Effector memory CD4-positive, alpha-beta T cell (primary cell): ENCODE measurements around the gene ABCA7.

Source experiments
- DNase-seq, 3 donors: peaks; one replicate each; pipeline ENCODE4 v3.0.0-alpha.2; 2020
- H3K27ac ChIP-seq: 2 replicates; pipeline ENCODE4 v1.7.0; 2013; ENCODE audit warnings: mild to moderate bottlenecking, low read length, moderate library complexity; ENCODE audit not compliant: insufficient read depth, poor library complexity, severe bottlenecking
- H3K27me3 ChIP-seq: replicated peaks from 2 replicates; pipeline ENCODE4 v1.7.0; 2013; ENCODE audit warnings: mild to moderate bottlenecking, low read length; ENCODE audit not compliant: insufficient read depth, control insufficient read depth, poor library complexity, severe bottlenecking
- H3K36me3 ChIP-seq: 2 replicates; pipeline ENCODE4 v1.7.0; 2013; ENCODE audit warnings: mild to moderate bottlenecking, low read length, moderate library complexity; ENCODE audit not compliant: control insufficient read depth, insufficient read depth
- H3K4me1 ChIP-seq: 2 replicates; pipeline ENCODE4 v1.7.0; 2013; ENCODE audit warnings: low read length, mild to moderate bottlenecking; ENCODE audit not compliant: control insufficient read depth, insufficient read depth, poor library complexity, severe bottlenecking
- H3K4me3 ChIP-seq: 2 replicates; pipeline ENCODE4 v1.7.0; 2013; ENCODE audit warnings: low read length, low read depth, mild to moderate bottlenecking; ENCODE audit not compliant: insufficient read depth, poor library complexity, severe bottlenecking
- H3K9me3 ChIP-seq: 2 replicates; pipeline ENCODE4 v1.7.0; 2013; ENCODE audit warnings: mild to moderate bottlenecking, low read length, moderate library complexity; ENCODE audit not compliant: control insufficient read depth

Gene ABCA7

DNA sequence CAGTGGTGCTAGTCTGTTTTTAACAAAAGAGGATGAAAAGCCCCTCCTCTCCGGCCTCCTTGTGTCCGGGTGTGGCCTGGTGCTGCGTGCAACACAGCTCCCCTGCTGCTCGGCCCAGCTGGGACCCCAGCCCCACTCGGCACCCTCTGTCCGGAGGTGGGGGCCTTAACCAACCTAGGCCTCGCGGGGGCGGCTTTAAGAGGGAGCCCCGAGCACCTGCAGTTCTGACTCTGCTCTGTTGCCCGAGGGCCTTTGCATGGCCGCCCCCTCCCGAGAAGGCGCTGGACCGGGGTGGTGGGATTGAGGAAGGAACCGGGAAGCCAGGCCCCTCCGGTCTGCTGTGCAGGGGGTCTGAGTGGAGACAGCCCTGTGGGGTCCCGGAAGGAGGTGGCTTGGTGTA lies 45.4 kb upstream of the ABCA7 start:
- Histone ChIP-seq H3K9me3 (no peaks in the 10 kb centered on the region), H3K36me3 (peaks cover 16% of the 10 kb centered on the region), H3K4me3 (no peak overlapping the region), H3K27me3 (peaks cover 6% of the 10 kb centered on the region), H3K4me1 (peaks cover 11% of the 10 kb centered on the region), H3K27ac (no peak overlapping the region)
- no peak for DNase-seq

DNA sequence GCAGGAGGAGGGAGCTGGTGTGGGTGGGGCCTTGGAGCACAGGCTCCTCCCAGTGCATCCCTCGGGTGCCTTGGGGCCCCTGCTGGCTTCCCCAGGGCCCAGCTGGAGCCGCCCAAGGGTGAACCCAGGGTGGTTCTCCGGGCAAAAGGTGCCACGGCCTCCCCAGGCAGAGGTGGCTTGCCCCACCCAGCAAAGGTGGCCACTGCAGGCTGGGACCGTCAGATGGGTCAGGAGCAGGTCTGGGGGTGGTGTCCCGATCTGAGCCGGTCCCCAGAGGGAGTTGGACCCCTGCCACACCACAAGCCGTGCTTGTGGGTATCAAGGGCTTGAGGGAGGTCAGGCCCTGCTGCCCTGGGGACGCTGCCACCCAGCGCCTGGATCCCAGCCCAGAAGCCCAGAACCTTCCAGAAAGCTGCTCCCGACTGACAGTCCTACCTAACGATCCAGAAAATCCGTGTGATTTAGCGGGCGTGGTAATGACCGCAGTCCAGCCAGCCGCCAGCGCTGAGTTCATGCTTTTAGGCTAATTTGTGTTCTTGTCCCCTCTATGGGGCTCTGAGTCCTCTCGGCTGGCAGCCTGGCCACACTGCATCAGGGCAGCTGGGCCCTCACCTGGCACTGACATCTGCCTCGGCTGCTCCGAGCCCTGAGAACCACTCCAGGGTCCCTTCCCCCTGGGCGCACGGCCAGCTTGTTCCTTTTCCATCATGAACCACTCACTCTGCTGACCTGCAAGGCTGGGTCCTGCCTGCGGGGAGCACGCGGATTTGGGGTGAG lies 44.7 kb upstream of the ABCA7 start:
- Histone ChIP-seq H3K36me3 (peaks cover 9% of the 10 kb centered on the region), H3K9me3 (no peaks in the 10 kb centered on the region), H3K27me3 (peaks cover 7% of the 10 kb centered on the region), H3K4me1 (peaks cover 11% of the 10 kb centered on the region), H3K4me3 (no peak overlapping the region), H3K27ac (no peak overlapping the region)
- no peak for DNase-seq

DNA sequence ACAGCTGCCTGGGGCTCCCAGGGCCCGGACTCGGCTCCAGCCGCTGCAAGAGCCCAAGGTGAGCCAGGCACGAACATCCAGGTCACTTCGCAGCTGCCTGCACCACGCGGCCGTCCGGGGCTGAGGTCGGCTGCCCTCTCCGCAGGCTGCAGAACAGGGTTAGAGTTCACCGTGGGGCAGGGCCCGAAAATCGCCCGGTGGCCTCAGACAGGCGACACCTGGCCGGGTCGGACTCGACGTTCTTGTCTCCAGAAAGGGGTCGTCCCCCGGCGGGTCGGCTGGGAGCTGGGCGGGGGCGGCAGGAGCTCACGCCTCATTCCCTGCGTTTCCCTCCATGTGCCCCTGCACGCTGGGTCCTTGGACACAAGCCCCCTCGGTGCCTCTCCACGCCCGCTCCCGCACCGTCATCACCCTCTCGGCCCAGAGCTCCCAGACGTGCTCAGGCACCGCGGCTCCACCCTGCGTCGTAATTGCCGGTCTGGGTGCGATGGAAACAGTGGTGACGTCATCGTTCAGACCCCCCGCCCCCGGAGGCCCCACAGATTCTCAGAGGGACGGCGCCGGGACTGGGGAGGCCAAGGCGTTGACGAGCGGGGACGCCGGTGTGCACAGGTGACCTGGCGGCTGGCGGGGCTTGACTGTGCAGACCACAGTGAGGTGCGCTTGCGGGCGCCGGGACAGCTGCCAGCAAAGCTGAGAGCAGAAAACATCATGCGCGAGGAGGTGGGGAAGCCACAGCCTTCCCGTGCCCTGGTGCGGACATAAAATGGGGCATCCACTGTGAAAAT lies 43.7 kb upstream of the ABCA7 start:
- H3K9me3 ChIP-seq: no peaks in the 10 kb centered on the region
- peaks cover 18% of the 10 kb centered on the region for H3K4me1 ChIP-seq
- no peak overlapping the region for H3K27ac ChIP-seq
- H3K4me3 ChIP-seq: peak overlapping the region; percentile 21
- H3K27me3 ChIP-seq: peaks cover 14% of the 10 kb centered on the region
- peaks cover 9% of the 10 kb centered on the region for H3K36me3 ChIP-seq
- peak; percentile 74 to 93 (median 92) for DNase-seq

DNA sequence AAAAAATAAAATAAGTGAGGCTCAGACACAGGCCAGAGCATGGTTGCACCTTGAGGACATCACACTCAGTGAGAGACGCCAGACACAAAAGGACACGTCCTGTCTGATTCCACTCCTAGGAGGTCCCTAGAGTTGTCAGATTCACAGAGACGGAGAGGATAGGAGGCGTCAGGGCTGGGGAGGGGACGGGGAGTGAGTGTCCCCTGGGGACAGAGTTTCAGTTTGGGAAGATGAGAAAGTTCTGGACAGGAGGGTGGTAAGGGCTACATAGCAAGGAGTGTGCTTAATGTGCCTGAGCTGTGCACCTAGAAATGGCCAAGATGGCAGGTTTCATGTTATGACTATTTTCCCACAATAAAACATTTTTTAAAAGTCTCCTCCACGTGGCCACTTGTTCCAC lies 41.8 kb upstream of the ABCA7 start:
- H3K9me3 ChIP-seq: no peaks in the 10 kb centered on the region
- no peak overlapping the region for H3K4me3 ChIP-seq
- peaks cover 24% of the 10 kb centered on the region for H3K4me1 ChIP-seq
- no peak overlapping the region for H3K27ac ChIP-seq
- no peak for DNase-seq
- peaks cover 18% of the 10 kb centered on the region for H3K27me3 ChIP-seq
- peaks cover 4% of the 10 kb centered on the region for H3K36me3 ChIP-seq

DNA sequence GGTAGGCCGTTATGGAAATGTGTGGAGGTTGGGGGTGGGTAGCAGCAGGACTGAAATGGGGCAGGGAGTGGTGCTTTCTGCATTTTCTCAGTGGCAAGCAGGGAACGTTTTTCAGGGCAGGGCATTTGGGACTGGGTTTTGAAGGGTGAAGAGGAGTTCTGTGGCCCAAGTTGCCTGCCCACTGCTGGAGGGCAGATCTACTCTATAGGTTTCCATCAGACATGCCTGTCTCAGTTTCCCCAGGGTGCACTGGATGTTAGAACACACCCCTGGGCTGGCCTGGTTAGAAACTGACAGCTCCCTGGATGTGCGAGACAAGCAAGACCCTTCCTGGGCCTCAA lies 40.6 kb upstream of the ABCA7 start:
- Histone ChIP-seq H3K27ac (no peak overlapping the region), H3K9me3 (no peaks in the 10 kb centered on the region), H3K27me3 (peaks cover 18% of the 10 kb centered on the region), H3K4me1 (peaks cover 24% of the 10 kb centered on the region), H3K36me3 (no peaks in the 10 kb centered on the region), H3K4me3 (no peak overlapping the region)
- no peak for DNase-seq

DNA sequence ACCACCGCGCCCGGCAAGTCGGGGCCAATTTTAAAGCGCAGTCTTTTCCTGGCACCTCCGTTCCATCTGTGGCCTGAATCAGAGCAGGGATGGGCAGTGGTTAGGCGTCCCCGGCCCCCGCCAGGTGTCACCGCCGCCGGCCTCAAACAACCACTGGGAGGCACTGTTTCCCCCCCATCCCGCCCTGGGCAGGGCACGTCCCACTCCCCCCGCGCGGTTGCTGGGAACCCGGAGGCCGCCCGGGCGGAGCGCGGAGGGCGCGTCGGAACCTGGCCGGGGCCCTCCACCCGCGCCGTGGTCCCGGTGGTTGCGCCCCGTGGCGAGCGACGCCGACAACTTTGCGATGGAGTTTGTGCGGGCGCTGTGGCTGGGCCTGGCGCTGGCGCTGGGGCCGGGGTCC lies 39.8 kb upstream of the ABCA7 start, which contains the start of gene GRIN3B:
TSS of gene GRIN3B (plus strand) at position 325 of the 400 bp plus-strand sequence. CDS start at position 344, 19 bp downstream.
- H3K27me3 ChIP-seq: peaks cover 18% of the 10 kb centered on the region
- no peak within 1 kb of the TSS for H3K4me3 ChIP-seq
- peak; percentile 42 to 47 (median 46) for DNase-seq
- peaks cover 24% of the 10 kb centered on the region for H3K4me1 ChIP-seq
- peak within 1 kb of the TSS; percentile 4 for H3K27ac ChIP-seq
- H3K36me3 ChIP-seq: no peaks in the 10 kb centered on the region
- H3K9me3 ChIP-seq: no peaks in the 10 kb centered on the region

DNA sequence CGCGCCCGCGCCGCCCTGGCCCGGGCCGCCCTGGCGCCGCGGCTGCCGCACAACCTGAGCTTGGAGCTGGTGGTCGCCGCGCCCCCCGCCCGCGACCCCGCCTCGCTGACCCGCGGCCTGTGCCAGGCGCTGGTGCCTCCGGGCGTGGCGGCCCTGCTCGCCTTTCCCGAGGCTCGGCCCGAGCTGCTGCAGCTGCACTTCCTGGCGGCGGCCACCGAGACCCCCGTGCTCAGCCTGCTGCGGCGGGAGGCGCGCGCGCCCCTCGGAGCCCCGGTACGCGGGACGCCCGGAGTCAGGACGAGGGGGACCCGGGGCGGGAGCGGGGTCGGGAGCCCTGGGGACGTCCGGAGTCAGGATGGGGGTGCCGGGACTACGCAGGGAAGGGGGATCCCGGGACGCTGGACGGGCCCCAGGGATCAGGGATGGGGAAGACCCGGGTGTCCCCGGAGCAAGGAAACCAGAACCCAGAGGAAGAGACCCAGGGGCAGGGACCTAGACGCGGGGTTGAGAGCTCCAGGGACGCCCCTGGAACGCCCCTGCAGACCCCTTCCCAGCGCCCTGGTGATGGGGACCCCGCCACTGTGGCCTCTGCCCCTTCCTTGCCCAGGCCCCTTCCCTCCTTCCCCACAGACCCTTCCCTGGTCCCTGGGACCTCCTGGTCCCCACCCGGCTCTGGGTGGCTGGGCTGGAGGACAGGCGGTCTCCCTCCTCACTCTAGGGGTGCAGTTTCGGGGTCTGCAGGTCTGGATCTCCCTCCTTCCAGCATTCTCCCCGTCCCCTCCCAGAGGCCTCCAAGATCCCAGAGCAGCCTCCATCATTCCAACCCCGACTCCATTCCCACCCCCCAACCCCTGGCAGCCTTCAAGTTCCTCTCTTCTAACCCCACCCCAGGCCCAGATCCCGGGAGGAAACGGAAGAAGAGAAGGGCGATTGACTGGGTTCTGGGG lies 39.0 kb upstream of the ABCA7 start:
- no peak overlapping the region for H3K4me3 ChIP-seq

DNA sequence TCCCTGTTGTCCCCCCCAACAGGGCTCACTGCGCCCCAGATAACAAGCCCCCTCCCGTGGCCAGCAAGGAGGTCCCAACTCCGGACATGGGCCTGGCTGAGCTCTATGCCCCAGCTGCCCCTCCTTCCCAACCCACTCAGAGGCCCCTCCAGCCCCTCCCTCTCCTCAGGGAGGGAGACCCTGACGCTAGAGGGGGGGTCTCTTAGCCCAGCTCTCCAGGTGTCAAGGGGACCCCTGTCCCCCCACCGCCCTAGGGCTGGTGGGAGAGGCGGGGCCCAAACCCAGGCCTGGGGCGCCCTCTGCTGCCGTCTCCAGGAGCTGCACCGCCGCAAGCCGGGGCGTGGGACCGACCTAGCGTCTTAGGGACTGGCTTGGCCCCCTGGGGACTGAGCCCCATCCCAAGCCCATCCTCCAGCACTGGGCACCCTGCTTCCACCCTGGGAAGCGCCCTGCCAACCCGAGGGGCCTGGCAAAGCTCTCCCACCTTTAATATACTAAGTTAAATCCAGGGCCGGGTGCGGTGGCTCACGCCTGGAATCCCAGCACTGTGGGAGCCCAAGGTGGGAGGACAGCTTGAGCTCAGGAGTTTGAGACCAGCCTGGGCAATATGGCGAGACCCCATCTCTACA lies 38.3 kb upstream of the ABCA7 start:
- peak; percentile 37 to 50 (median 43) for DNase-seq
- Histone ChIP-seq H3K36me3 (no peaks in the 10 kb centered on the region), H3K27me3 (peaks cover 18% of the 10 kb centered on the region), H3K4me1 (peaks cover 14% of the 10 kb centered on the region), H3K27ac (peak overlapping the region; percentile 4), H3K4me3 (no peak overlapping the region), H3K9me3 (no peaks in the 10 kb centered on the region)

More for the DNA sequence above, 39.0 kb upstream of the ABCA7 start:
- Histone ChIP-seq H3K27ac (peak overlapping the region; percentile 4), H3K9me3 (no peaks in the 10 kb centered on the region), H3K4me1 (peaks cover 21% of the 10 kb centered on the region), H3K27me3 (peaks cover 18% of the 10 kb centered on the region), H3K36me3 (no peaks in the 10 kb centered on the region)
- no peak for DNase-seq

DNA sequence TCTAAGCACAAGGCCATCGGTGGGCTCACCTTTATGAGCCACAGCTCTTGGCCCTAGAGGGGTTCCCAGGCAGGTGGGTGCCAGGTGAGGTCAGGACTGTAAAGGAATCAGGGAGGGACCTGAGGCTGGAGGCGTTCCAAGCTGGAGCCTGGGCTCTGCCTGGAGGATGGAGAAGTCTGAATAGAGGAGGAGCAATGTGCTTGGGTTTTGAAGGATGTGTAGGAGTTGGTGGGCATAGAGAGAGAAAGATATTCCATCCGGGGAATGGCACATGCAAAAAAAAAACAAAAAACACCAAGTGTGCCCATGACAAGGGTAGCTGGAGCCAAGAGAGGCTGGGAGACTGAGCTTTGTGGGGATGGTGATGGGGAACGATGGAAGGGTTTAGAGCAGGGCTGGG lies 37.3 kb upstream of the ABCA7 start:
- Histone ChIP-seq H3K9me3 (no peaks in the 10 kb centered on the region), H3K36me3 (no peaks in the 10 kb centered on the region), H3K27me3 (peaks cover 18% of the 10 kb centered on the region), H3K4me1 (peaks cover 14% of the 10 kb centered on the region), H3K27ac (no peak overlapping the region), H3K4me3 (no peak overlapping the region)
- no peak for DNase-seq
